Gastrocnemius medialis (tissue), 4 donors: ENCODE data around the gene IFT80. TPM values are rescaled to one million over a fixed set of nuclear protein-coding genes. Genes with fewer than 3 reads are reported as not detected.

Experiments used
- ATAC-seq, 2 donors: fragments of 150-250 bp; one replicate each; pipeline ENCODE4 v1.9.1; 2016
- DNase-seq, 2 donors: peaks; one replicate each; pipeline ENCODE4 v3.0.0-alpha.2; 2019
- H3K27ac ChIP-seq, 4 donors: fragments of 200-600 bp; sonication (generic); 1 replicate in 1 of 4; 2 replicates in 3 of 4; pipeline ENCODE4 v1.5.1; 2016 to 2018; ENCODE audit warnings: mild to moderate bottlenecking in 2 of 4, moderate library complexity in 1 of 4
- H3K27me3 ChIP-seq, 3 donors: fragments of 200-600 bp; sonication (generic) in 2 of 3; 1 replicate in 1 of 3; 2 replicates in 2 of 3; pipeline versions ENCODE4 v1.5.1 to v1.6.0; 2016 to 2019; ENCODE audit warnings: mild to moderate bottlenecking in 1 of 3, moderate library complexity in 1 of 3
- H3K36me3 ChIP-seq, 2 donors: fragments of 200-600 bp; sonication (generic) in 1 of 2; one replicate each; pipeline ENCODE4 v1.5.1; 2017 to 2018
- H3K4me1 ChIP-seq, 2 donors: fragments of 200-600 bp; sonication (generic) in 1 of 2; one replicate each; pipeline ENCODE4 v1.5.1; 2016 to 2017; ENCODE audit warnings: mild to moderate bottlenecking in 2 of 2
- H3K4me3 ChIP-seq, 4 donors: fragments of 200-600 bp; sonication (generic) in 3 of 4; 1 replicate in 1 of 4; 2 replicates in 3 of 4; pipeline ENCODE4 v1.5.1; 2016 to 2019; ENCODE audit warnings: mild to moderate bottlenecking in 2 of 4
- H3K9me3 ChIP-seq, 3 donors: fragments of 200-600 bp; sonication (generic) in 2 of 3; 1 replicate in 1 of 3; 2 replicates in 2 of 3; pipeline ENCODE4 v1.5.1; 2016 to 2019
- CTCF ChIP-seq, 5 experiments: fragments of 450-650 bp in 3 of 5; fragments of 200-600 bp in 2 of 5; sonication (generic) in 2 of 5; IDR thresholded peaks in 4 of 5; conservative IDR thresholded peaks in 1 of 5; 1 replicate in 4 of 5; 2 replicates in 1 of 5; pipeline ENCODE4 v1.5.1; 2016 to 2019; ENCODE audit warnings: antibody characterized with exemption in 5 of 5, mild to moderate bottlenecking in 3 of 5, moderate library complexity in 3 of 5
- POLR2A ChIP-seq, 2 donors: fragments of 450-650 bp; IDR thresholded peaks; one replicate each; pipeline ENCODE4 v1.6.1; 2017; ENCODE audit warnings: antibody characterized with exemption in 2 of 2, mild to moderate bottlenecking in 2 of 2, moderate library complexity in 2 of 2
- in situ Hi-C, 4 donors: fragments of 200-750 bp; cut with MboI; loops; one replicate each; pipeline versions ENCODE4 v1.15.0 to v1.8.0; 2017; ENCODE audit warnings: low sequenced_read_pairs in 4 of 4
- intact Hi-C: fragments of 100-400 bp; cut with DNase I; formaldehyde crosslinking; loops from one replicate; pipeline ENCODE4 v1.15.1; 2023; ENCODE audit warnings: low total_unique reads
- total RNA-seq, 4 donors: library from RNA; depleted of rRNA; stranded (reverse); fragments of >200 nt; gene quantifications; one replicate each; pipeline versions ENCODE4 v1.1.0 to v1.2.3, GENCODE V29; 2016

The IFT80 gene
- total RNA-seq, 4 donors from 2014 or later = 3.9 to 7.9 (median 6.0) TPM

- intact Hi-C loops (no loop called here), in situ Hi-C loops (no loop called here)
- H3K27me3 ChIP-seq = no peaks in the 10 kb centered on the region
- ATAC-seq (no peak), DNase-seq (no peak)
- TF ChIP-seq CTCF (IDR thresholded peaks at IDR 0.05 in 4 of 5, conservative IDR thresholded peaks at IDR 0.05 in 1 of 5) = no peak
- no peak for TF ChIP-seq POLR2A (IDR thresholded peaks at IDR 0.05)
- no peaks in the 10 kb centered on the region for H3K36me3 ChIP-seq
- H3K4me1 ChIP-seq = peaks cover 8 to 11% of the 10 kb centered on the region in 2 donors
- H3K27ac ChIP-seq = no peak overlapping the region
- H3K4me3 ChIP-seq = no peak overlapping the region
- no peaks in the 10 kb centered on the region for H3K9me3 ChIP-seq
These were observed 107.1 kb downstream of the IFT80 start for GRCh38 chr3:160291909-160292299.

GRCh38 chr3:160291290-160291908 lies 107.6 kb downstream of the IFT80 start:
- in situ Hi-C loops = no loop called here

GRCh38 chr3:160287666-160288065 lies 111.4 kb downstream of the IFT80 start:
- no peak overlapping the region for H3K4me3 ChIP-seq
- no peaks in the 10 kb centered on the region for H3K9me3 ChIP-seq
- no peaks in the 10 kb centered on the region for H3K36me3 ChIP-seq
- TF ChIP-seq CTCF (IDR thresholded peaks at IDR 0.05 in 4 of 5, conservative IDR thresholded peaks at IDR 0.05 in 1 of 5) (no peak), POLR2A (IDR thresholded peaks at IDR 0.05) (no peak)
- intact Hi-C loops = no loop called here
- no peak for DNase-seq
- no peaks in the 10 kb centered on the region for H3K27me3 ChIP-seq
- in situ Hi-C loops = no loop called here
- H3K4me1 ChIP-seq = no peaks in the 10 kb centered on the region
- no peak for ATAC-seq
- no peak overlapping the region for H3K27ac ChIP-seq

More at GRCh38 chr3:160291290-160291908, 107.6 kb downstream of the IFT80 start:
- Histone ChIP-seq H3K4me3 (no peak overlapping the region), H3K36me3 (no peaks in the 10 kb centered on the region), H3K4me1 (peaks cover 3 to 6% of the 10 kb centered on the region in 2 donors), H3K27me3 (no peaks in the 10 kb centered on the region), H3K27ac (no peak overlapping the region), H3K9me3 (no peaks in the 10 kb centered on the region)
- ATAC-seq (no peak), DNase-seq (no peak)
- intact Hi-C loops = no loop called here
- TF ChIP-seq CTCF (IDR thresholded peaks at IDR 0.05 in 4 of 5, conservative IDR thresholded peaks at IDR 0.05 in 1 of 5) (no peak), POLR2A (IDR thresholded peaks at IDR 0.05) (no peak)

- H3K9me3 ChIP-seq = no peaks in the 10 kb centered on the region
- no peak overlapping the region for H3K27ac ChIP-seq
- no peak for ATAC-seq
- in situ Hi-C loops = no loop called here
- intact Hi-C loops = no loop called here
- H3K36me3 ChIP-seq = no peaks in the 10 kb centered on the region
- no peaks in the 10 kb centered on the region for H3K27me3 ChIP-seq
- no peaks in the 10 kb centered on the region for H3K4me1 ChIP-seq
- no peak for DNase-seq
- no peak overlapping the region for H3K4me3 ChIP-seq
- TF ChIP-seq CTCF (IDR thresholded peaks at IDR 0.05 in 4 of 5, conservative IDR thresholded peaks at IDR 0.05 in 1 of 5) (no peak), POLR2A (IDR thresholded peaks at IDR 0.05) (no peak)
These were observed 112.8 kb downstream of the IFT80 start for GRCh38 chr3:160286231-160286630.

- no peak overlapping the region for H3K4me3 ChIP-seq
- H3K36me3 ChIP-seq = no peaks in the 10 kb centered on the region
- H3K27ac ChIP-seq = no peak overlapping the region
- intact Hi-C loops = no loop called here
- DNase-seq (no peak), ATAC-seq (no peak)
- in situ Hi-C loops = no loop called here
- TF ChIP-seq POLR2A (IDR thresholded peaks at IDR 0.05) = no peak
- no peak for TF ChIP-seq CTCF (IDR thresholded peaks at IDR 0.05 in 4 of 5, conservative IDR thresholded peaks at IDR 0.05 in 1 of 5)
- no peaks in the 10 kb centered on the region for H3K9me3 ChIP-seq
- H3K4me1 ChIP-seq = no peaks in the 10 kb centered on the region
- no peaks in the 10 kb centered on the region for H3K27me3 ChIP-seq
These were observed 118.2 kb downstream of the IFT80 start for GRCh38 chr3:160280836-160281235.
